Loucy (cell line): Measurements from ENCODE around the gene NTN1.

Source experiments
- H2AFZ ChIP-seq: fragments of 200-600 bp; sonication (generic); 2 replicates; pipeline ENCODE4 v1.6.0; 2016; ENCODE audit warnings: antibody characterized with exemption, mild to moderate bottlenecking, low read length, moderate library complexity
- H3F3A ChIP-seq: fragments of 200-600 bp; 2 replicates; pipeline ENCODE4 v1.6.0; 2016; ENCODE audit warnings: antibody characterized with exemption, low read depth, mild to moderate bottlenecking
- H3K27me3 ChIP-seq: fragments of 200-600 bp; sonication (generic); 2 replicates; pipeline ENCODE4 v1.6.1; 2014; ENCODE audit warnings: low read length, mild to moderate bottlenecking; ENCODE audit not compliant: insufficient read depth, poor library complexity, severe bottlenecking
- H3K36me3 ChIP-seq: fragments of 200-600 bp; sonication (generic); 2 replicates; pipeline ENCODE4 v1.6.1; 2016; ENCODE audit warnings: low read length; ENCODE audit not compliant: insufficient read depth
- H3K4me1 ChIP-seq: fragments of 200-600 bp; sonication (generic); 2 replicates; pipeline ENCODE4 v1.5.1; 2014; ENCODE audit warnings: low read length, mild to moderate bottlenecking; ENCODE audit not compliant: insufficient read depth, poor library complexity, severe bottlenecking
- H3K4me2 ChIP-seq: fragments of 200-600 bp; sonication (generic); 2 replicates; pipeline ENCODE4 v1.6.0; 2014; ENCODE audit warnings: antibody characterized with exemption, low read length, low read depth, mild to moderate bottlenecking; ENCODE audit not compliant: poor library complexity, severe bottlenecking
- H3K4me3 ChIP-seq: fragments of 200-600 bp; sonication (generic); 2 replicates; pipeline ENCODE4 v1.5.1; 2014; ENCODE audit warnings: low read length, mild to moderate bottlenecking, mixed read lengths; ENCODE audit not compliant: poor library complexity, severe bottlenecking
- H3K79me2 ChIP-seq: fragments of 200-600 bp; sonication (generic); 2 replicates; pipeline ENCODE4 v1.6.1; 2014; ENCODE audit warnings: low read length; ENCODE audit not compliant: insufficient read depth
- H3K9ac ChIP-seq: fragments of 200-600 bp; sonication (generic); 2 replicates; pipeline ENCODE4 v1.6.0; 2014; ENCODE audit warnings: mild to moderate bottlenecking, low read depth, low read length, moderate library complexity; ENCODE audit not compliant: poor library complexity, severe bottlenecking
- H3K9me2 ChIP-seq: fragments of 200-600 bp; sonication (generic); replicated peaks from 2 replicates; pipeline ENCODE4 v1.6.1; 2016; ENCODE audit warnings: low read depth, low read length, mixed read lengths
- H3K9me3 ChIP-seq: fragments of 200-600 bp; sonication (generic); 2 replicates; pipeline ENCODE4 v1.6.1; 2014; ENCODE audit warnings: mild to moderate bottlenecking, antibody characterized with exemption, low read length, low read depth; ENCODE audit not compliant: insufficient read depth
- H4K20me1 ChIP-seq: fragments of 200-600 bp; sonication (generic); 2 replicates; pipeline ENCODE4 v1.6.0; 2014; ENCODE audit warnings: antibody characterized with exemption, low read length, mild to moderate bottlenecking; ENCODE audit not compliant: insufficient read depth, poor library complexity, severe bottlenecking
- CTCF ChIP-seq: fragments of 200-600 bp; sonication (generic); conservative IDR thresholded peaks from 2 replicates; pipeline ENCODE4 v1.5.1; 2014; ENCODE audit warnings: mild to moderate bottlenecking, antibody characterized with exemption, low read length
- EZH2phosphoT487 ChIP-seq: fragments of 200-600 bp; IDR thresholded peaks from 2 replicates; pipeline ENCODE4 v1.6.1; 2018; ENCODE audit warnings: antibody characterized with exemption, mild to moderate bottlenecking, moderate library complexity, borderline replicate concordance

NTN1 gene

DNA sequence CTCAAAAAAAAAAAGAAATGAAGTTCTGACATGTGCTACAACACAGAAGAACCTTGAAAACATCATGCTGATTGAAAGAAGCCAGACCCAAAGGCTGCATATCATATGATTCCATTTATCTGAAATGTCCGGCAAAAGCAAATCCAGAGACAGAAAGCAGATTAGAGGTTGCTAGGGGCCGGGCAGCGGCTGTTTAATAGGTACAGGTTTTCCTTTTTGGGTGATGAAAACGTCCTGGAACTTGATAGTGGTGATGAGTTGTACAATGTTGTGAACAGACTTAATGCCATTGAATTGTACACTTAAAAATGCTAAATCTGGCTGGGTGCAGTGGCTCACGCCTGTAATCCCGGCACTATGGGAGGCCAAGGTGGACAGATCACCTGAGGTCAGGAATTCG is 166.5 kb downstream of the NTN1 start:
- no peak overlapping the region for H3K4me3 ChIP-seq

GRCh38 chr17:9188367-9188766 is 167.1 kb downstream of the NTN1 start:
- no peak overlapping the region for H3K4me3 ChIP-seq
- H3K36me3 ChIP-seq, result no peaks in the 10 kb centered on the region
- H3K27me3 ChIP-seq, result peaks cover 24% of the 10 kb centered on the region
- H3K79me2 ChIP-seq, result no peaks in the 10 kb centered on the region
- H2AFZ ChIP-seq, result no peak overlapping the region
- H3F3A ChIP-seq, result no peaks in the 10 kb centered on the region
- TF ChIP-seq EZH2phosphoT487 (no peak), CTCF (no peak)
- no peak overlapping the region for H3K4me2 ChIP-seq
- peaks cover 15% of the 10 kb centered on the region for H3K4me1 ChIP-seq
- no peaks in the 10 kb centered on the region for H3K9me2 ChIP-seq
- H3K9ac ChIP-seq, result no peak overlapping the region
- H3K9me3 ChIP-seq, result no peaks in the 10 kb centered on the region
- peaks cover 4% of the 10 kb centered on the region for H4K20me1 ChIP-seq

More for the DNA sequence above, 166.5 kb downstream of the NTN1 start:
- Histone ChIP-seq H3F3A (no peaks in the 10 kb centered on the region), H3K27me3 (peaks cover 24% of the 10 kb centered on the region), H3K9me2 (no peaks in the 10 kb centered on the region), H4K20me1 (peaks cover 4% of the 10 kb centered on the region), H2AFZ (no peak overlapping the region), H3K4me1 (peaks cover 15% of the 10 kb centered on the region), H3K9me3 (no peaks in the 10 kb centered on the region), H3K9ac (no peak overlapping the region), H3K79me2 (no peaks in the 10 kb centered on the region), H3K4me2 (no peak overlapping the region), H3K36me3 (no peaks in the 10 kb centered on the region)
- TF ChIP-seq CTCF (no peak), EZH2phosphoT487 (no peak)

DNA sequence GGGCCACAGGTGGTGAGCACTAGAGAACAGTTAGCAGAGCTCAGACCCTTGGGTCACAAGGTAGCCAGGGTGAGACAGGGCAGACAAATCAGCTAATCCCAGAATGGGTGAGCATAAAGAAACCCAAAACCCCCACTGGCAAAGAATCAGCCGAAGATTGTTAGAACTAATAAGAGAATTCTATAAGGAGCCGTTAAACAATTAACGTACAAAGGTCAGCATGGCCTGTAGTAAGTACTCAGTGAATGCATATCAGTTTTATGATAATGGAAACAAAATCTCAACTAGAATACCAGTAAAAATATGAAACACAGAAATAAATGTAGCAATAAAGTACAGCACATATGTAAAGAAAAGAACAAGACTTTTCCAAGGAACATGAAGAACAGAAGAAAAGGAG is 168.6 kb downstream of the NTN1 start:
- Histone ChIP-seq H4K20me1 (no peaks in the 10 kb centered on the region), H3K9me2 (no peaks in the 10 kb centered on the region), H3K27me3 (peaks cover 15% of the 10 kb centered on the region), H3K79me2 (no peaks in the 10 kb centered on the region), H2AFZ (no peak overlapping the region), H3K4me2 (no peak overlapping the region), H3K36me3 (no peaks in the 10 kb centered on the region), H3K4me3 (no peak overlapping the region), H3K9me3 (no peaks in the 10 kb centered on the region), H3K9ac (no peak overlapping the region), H3K4me1 (peaks cover 4% of the 10 kb centered on the region), H3F3A (no peaks in the 10 kb centered on the region)
- TF ChIP-seq CTCF (no peak), EZH2phosphoT487 (no peak)
